SIG-M5 treated with dmso at 0.1 percent for 504 hours (cell line): ENCODE results near the gene KLHL7.
"Not testable (repeated sequence)": the region's sequence is repeated elsewhere in the genome, so short reads cannot be mapped to it uniquely, and the experiment has no call there.

Experiments
- DNase-seq: peaks from one replicate; lab custom pipeline; 2025; ENCODE audit not compliant: unreplicated experiment; lab: John Stamatoyannopoulos, UW

The KLHL7 gene

DNA sequence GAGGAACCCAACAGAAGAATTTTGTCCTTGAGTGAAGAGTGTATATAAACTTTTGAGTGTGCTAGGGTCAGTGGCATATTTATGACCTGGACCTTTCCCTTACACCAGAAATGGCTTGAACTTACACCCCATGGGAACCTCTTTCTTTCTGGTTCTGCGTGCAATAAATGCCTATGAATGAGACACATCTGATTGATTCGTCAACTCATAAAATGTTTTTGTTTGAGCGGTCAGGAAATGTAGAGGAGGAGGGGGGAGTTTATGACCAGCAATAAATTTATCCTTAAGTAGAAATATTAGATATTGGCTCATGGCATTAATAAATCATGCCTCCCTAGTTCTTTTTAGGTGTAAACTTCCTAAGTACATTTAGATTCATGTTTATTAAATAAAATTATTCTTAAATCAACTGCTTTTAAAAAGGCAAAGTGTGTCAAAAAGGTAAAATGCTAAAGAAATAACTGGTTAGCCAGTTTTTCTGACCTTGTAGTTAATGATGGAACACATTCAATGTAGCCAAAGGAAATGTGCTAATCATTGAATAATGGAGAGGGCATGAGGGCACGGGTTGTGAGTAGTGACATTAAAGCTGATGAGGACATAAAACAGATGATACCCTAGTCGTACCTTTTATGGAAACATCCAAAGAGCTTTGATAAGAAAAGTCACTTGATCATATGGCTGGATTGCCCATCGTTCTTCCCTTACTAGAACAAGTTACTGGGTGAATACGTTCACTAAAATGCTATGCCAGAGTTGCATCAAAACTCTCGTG lies 62.7 kb downstream of the KLHL7 start:
- no peak for DNase-seq

DNA sequence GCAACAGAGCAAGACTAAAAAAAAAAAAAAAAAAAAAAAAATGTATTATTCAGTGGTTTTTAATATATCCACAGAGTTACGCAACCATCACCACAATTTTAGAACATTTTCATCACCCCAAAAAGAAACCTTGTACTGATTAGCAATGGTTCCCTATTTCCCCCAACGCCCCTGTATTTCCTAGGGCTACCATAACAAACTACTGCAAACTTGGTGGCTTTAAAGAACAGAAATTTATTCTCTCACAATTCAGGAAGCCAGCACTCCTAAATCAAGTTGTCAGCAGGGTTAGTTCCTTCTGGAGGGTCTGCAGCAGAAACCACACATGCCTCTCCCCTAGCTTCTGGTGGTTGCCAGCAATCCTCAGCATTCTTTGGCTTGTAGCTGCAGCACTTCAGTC lies 70.4 kb downstream of the KLHL7 start:
- DNase-seq, result peak; percentile 58

DNA sequence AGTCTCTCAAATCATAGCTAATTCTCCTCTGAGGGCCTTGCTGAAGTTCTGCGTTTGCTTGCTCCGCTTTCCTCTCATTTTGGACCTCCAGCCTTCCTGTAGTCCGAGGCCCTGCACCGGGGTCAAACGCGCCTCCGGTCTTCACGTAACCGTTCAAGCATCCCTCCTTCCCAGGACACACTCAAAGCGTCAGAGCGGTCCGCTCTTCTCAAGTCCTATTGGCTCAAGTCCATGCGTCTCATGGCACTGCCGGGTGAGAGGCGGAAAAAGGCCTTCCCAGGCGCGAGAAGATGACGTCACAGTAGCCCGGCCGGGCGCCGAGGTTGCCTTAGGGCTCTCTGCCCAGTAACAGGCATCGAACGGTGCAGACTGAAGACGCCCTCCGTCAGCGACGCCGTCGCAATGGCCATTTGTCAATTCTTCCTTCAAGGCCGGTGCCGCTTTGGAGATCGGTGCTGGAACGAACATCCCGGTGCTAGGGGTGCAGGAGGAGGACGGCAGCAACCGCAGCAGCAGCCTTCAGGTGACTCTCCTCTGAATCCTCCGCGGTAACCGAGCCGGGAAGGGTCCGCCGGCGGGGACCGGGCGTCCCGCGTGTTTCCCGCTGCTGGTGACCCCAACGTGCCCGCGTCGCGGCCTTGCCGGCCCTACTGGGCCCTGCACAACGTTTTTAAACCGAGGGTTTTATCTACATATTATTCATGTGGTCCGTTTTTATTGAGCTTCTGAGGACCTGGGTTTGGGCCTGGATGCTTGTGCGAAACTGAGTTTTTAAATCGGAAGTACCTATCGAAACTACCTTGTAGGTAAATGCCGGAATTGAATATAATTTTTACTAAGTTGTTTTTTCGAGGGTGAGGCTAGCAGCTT lies 76.3 kb downstream of the KLHL7 start, which contains the start of gene NUP42:
Gene NUP42 (plus strand): TSS at position 365 of the 870 bp plus-strand sequence. CDS start 38 bp downstream, at position 403.
- DNase-seq, result peak; percentile 96

DNA sequence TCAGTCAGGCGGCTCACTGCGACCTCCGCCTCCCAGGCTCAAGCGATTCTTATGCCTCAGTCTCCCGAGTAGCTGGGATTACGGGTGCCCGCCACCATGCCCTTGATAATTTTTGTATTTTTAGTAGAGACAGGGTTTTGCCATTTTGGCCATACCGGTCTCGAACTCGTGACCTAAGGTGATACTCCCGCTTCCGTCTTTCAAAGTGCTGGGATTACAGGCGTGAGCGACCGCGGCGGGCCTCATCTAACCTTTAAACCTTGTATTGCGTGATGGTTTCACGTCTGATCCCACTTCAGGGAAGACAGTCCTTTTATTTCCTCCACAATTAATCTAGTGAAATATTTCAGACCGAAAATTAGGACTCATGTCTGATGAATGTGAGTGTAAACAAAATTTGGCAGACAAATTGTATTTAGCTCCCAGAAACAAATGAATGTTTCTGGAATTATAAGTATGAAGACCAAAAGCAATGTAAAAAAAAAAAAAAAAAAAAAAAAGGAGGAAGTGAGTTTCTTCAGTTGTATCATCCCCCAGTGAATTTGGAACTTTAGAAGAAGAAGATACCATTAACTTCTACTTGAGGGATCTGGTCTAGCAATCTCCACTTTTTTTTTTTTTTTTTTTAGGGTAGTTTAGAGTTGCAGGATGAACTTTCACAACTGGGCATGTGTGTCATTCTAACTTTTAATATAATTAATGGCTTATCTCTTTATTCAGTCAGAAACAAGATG lies 77.9 kb downstream of the KLHL7 start:
- peak; percentile 50 for DNase-seq

DNA sequence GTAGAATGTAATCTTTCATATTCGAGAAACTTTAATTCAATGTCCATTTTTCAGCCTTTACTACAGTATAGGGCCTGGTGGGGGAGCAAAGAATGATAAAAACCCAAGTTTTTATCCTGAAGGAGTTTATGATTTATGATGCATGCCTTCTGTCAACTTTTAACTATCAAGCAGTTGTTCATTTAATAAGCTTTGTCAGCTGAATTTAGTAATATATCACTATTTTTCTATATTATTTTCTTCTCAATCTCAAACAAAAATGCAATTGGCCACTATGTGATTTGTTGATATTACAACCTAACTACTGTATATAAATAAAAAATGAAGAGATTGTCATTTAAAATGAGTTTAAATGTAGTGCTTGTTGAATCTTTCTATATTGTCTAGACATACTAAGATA lies 78.7 kb downstream of the KLHL7 start:
- no peak for DNase-seq

DNA sequence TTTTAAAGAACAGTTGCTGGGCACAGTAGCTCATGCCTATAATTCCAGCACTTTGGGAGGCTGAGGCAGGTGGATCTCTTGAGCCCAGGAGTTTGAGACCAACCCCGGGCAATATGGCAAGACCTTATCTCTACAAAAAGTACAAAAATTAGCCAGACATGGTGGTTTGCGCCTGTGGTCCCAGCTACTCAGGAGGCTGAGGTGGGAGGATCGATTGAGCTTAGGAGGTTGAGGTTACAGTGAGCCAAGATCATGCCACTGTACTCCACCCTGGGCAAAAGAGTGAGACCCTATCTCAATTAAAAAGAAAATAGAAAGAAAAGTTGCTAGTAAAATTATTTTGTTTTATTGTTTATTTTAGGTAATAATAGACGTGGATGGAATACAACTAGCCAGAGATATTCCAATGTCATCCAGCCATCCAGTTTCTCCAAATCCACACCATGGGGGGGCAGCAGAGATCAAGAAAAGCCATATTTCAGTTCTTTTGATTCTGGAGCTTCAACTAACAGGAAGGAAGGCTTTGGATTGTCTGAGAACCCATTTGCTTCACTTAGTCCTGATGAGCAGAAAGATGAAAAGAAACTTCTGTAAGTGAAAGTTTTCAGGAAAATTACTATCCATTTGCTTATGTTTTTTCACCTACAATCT lies 79.2 kb downstream of the KLHL7 start:
- DNase-seq, result peak; percentile 64

DNA sequence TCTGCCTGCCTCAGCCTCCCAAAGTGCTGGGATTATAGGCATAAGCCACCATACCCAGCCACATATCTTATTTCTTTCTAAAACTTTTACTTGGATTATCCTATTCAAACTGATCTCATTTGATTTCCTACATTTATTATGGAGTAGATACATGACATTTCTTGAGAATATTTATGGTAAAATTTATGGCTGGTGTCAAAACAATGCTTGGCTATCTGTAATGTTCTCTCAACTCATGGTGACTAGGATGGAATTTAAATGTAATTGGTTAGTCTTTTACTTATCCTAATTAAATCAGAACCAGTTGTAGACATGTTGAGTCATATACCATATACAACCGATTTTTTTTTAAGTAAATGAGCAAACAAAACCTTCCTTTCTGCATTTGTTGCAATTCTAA lies 80.4 kb downstream of the KLHL7 start:
- no peak for DNase-seq

DNA sequence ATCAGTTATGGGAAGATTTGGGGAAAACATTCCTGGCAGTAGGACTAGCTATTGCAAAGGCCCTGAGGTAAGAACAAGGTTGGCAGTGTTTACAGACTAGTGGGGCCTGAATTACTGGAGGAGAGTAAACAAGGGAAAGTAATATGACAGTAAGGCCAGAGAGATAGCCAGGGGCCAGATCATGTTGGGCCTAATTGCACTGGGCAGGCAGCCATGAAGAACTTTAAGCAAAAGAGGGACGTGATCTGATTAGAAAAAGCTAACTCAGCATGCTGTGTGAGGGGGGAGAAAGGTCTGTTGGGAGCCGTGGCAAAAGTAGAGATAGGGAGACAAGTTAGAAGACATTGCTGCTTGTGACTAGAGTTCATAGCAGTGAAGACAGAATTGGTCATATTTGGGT lies 85.4 kb downstream of the KLHL7 start:
- DNase-seq, result no peak

DNA sequence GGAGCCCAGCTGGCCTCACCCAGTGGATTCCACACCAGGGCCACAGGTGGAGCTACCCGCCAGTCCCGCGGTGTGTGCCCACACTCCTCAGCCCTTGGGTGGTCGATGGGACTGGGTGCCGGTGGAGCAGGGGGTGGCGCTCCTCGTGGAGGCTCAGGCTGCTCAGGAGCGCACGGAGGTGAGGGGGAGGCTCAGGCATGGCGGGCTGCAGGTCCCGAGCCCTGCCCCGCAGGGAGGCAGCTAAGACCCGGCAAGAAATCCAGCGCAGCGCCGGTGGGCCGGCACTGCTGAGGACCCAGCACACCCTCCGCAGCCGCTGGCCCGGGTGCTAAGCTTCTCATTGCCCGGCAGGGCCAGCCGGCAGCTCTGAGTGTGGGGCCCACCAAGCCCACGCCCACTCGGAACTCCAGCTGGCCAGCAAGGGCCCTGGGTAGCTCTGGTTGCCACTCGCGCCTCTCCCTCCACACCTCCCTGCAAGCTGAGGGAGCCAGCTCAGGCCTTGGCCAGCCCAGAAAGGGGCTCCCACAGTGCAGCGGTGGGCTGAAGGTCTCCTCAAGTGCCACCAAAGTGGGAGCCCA lies 88.2 kb downstream of the KLHL7 start:
- DNase-seq, result not testable (repeated sequence)

DNA sequence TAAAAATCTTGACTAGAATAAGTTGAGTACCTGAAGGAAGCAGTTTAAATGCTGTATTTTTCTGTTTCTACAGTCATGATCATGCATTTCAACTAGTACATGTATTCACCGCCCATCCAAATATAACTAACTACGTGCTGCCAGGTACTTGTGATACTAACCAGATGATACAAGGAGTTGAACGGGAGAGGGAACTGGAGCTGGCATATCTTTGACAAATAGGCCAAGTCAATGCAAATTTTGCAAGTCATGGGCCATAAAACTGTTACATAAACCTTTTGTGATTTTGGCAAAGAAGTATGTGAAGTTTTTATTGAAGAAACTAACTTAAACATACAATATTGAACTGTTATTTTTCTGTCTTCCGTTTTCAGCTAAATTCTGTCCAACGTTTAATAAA lies 90.7 kb downstream of the KLHL7 start:
- DNase-seq, result no peak

DNA sequence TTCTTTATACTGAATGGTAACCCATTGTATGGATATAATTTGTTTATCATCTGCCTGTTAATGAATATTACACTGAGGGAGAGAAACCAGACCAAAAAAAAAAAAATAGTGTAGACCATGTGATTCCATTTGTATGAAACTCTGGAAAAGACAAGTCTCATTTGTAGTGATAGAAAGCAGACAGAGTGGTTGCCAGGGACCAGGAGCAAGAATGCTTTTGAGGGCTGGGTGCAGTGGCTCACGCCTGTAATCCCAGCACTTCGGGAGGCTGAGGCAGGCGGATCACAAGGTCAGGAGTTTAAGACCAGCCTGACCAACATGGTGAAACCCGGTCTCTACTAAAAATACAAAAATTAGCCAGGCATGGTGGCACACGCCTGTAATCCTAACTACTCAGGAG lies 92.2 kb downstream of the KLHL7 start:
- DNase-seq, result not testable (repeated sequence)

DNA sequence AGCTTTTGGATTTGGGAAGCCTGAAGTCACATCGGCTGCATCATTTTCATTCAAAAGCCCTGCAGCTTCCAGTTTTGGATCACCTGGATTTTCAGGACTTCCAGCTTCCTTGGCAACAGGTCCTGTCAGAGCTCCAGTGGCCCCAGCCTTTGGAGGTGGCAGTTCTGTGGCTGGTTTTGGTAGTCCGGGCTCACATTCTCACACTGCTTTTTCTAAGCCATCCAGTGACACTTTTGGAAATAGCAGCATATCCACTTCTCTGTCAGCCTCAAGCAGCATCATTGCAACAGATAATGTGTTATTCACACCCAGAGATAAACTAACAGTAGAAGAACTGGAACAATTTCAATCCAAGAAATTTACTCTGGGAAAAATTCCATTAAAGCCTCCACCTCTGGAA lies 94.7 kb downstream of the KLHL7 start:
- DNase-seq, result no peak

DNA sequence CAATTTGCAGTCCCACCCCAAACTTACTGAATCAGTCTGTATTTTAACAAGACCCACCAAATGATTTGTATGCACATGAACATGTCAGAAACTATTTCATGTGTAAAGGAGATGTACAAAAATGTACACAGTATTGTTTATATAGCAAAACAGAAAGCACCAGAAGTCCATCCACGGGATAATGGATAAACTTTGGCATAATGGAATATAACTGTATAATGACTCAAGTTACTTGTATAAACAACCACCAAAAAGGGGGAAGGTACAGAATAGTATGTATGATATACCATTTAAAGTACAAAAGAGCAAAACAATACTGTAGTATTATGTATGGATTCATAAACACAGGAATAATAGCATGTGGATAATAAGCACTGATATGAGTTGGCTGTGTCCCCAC lies 98.7 kb downstream of the KLHL7 start:
- DNase-seq, result no peak

DNA sequence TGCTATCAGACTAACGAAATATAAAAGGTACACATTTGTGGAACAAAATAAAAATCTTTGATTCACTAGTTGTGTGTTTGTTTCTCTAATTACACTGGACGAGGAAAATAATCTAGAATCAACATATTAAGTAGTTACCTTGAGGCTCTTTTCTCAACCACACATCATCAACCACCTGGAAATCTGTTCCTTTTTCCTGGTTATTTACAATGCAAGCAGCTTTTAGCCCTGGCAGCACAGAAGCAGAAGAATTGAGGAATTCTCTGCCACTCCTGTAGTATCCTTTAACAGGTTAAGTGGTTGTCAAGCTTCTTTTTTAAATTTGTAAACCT lies 100.0 kb downstream of the KLHL7 start:
- DNase-seq, result no peak

DNA sequence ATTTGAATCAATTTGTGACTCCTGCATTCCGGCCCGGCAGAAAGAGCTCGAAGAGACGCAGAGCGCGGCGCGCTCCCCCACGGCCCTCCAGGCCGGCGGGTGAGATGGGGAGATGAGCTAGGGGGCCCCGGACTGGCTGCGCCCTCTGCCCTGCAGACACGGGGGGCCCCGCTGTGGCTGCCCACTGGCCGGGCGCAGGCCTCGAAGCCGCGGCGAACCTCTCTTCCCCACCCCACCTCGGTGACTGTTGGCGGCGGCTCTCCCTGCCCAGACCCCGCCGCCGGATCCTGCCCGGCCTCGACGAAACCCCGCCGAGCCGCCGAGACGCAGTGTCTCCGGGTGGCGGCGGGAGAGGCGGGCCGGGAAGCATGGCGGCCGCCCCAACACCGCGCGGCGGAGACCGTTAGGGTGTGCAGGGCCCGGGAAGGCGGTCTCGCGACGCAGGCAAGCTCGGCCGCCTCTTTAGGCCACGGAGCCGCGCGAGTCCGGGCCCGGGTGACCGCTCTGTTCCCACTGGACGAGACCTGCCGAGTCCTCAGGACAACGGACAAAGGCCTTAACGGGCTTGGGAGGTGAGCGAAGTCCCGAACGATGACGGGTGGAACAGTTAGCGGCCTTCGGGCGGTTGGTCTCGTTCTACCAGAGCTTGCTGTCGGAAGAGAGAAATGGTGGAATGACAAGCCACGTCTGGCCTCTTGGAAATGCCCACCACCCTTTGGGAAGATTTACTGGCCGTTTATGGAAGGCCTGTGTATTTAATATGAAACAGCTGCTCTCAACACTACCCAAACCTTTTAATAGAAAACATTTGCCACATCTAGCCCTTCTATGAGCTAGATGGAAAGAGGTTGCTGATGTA lies 100.6 kb downstream of the KLHL7 start:
- no peak for DNase-seq

DNA sequence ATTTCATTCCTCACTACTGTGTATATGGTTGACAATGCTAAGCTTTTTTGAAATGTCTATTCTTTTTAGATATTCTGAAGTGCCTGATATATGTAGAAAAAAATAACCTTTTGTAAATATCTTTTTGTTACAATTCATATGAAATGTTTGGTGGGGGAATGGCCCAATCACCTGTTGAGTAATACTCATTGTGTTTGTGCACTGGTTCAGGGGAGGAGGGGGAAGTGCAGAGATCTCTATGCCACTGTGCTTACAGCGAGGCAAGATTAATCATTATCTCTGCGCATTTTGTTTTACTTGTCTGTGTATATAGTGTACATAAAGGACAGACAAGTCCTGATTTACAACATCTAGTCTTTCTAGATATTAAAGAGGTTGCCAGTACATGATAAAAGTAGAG lies 101.4 kb downstream of the KLHL7 start:
- DNase-seq, result peak; percentile 39

DNA sequence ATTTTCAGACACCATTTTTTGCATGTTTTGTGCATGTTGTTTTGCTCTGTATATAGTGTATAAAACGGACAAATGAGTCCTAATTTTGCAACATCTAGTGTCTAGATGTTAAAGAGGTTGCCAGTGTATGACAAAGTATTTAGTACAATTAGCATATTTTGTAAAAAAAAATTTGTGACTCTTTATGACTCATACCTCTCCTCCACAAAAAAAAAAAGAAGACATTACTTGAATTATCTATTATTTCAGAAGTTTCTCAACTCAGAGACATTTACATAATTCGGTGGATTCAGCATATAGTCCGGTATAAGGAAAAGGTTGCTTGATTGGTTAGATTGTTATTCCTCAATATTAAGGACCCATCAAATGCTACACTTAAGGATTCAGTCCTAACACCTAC lies 102.3 kb downstream of the KLHL7 start:
- no peak for DNase-seq

DNA sequence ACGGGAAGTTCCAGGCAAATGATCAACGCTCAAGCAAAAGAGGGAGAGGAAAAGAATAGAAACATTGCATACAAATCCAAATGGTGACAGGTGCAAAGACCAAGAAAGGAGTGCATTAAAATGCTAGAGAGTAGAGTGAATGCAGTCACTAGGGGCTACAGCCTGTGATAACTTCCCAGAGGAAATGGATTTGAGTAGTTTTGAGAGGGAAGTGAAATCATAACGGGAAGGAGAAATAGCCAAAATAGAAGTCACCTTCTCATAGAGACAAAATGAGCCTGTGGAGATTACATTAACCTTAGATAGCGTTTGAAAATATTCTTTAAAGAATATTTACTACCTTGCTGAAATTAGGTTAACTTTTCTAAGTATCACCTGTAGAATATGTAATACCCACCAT lies 102.7 kb downstream of the KLHL7 start:
- DNase-seq, result peak; percentile 22

DNA sequence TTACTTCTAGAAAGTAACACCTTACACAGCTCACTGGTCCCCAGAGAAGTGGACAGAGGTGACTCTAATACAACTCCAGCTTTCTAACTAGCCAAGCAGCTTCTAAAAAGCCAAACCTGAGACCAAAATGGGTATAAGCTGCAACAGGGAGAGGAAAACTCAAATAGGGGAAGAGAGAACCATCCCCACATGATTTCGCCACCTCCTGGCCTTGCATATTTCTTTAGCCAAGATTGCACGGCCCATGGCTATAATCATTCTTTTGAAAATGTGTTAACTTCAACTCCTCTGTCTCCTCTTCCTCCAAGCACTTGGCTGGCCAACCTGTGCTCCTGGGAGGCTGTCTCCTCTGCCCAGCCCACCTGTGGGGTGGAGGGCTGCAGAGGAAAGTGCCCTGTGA lies 104.9 kb downstream of the KLHL7 start:
- DNase-seq, result peak; percentile 48

DNA sequence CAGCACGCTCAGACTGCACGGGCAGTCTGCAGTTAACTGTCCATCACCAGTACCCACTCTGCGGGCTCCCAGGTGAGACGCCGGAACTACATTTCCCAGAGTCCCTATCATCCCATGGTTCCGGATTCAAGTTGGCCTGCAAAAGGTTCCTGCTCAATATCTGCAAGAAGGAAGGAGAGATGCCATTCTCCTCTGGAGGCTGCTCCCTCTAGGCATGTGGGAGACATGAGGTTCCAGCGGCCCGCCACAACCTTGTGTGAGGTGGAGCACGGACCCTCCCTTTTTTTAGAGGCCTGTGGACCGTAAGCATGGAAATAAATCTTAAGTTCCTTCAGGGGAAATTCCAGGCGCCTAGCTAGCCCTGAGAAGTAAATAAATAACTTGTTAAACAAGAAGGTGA lies 106.0 kb downstream of the KLHL7 start:
- no peak for DNase-seq
